Non-pigmented ciliary epithelial cell (primary cell): ENCODE results near the gene MORN4.
"Not testable (repeated sequence)": the region's sequence is repeated elsewhere in the genome, so short reads cannot be mapped to it uniquely, and the experiment has no call there.

Source experiments
- DNase-seq: peaks from one replicate; pipeline ENCODE4 v3.0.0-alpha.2; 2010; ENCODE audit warnings: low read depth

MORN4 gene

GRCh38 chr10:97597778-97598177 is 35.5 kb downstream of the MORN4 start:
- DNase-seq: no peak

- DNase-seq: peak; percentile 58
These were observed 36.9 kb downstream of the MORN4 start for GRCh38 chr10:97596101-97597082.

GRCh38 chr10:97593421-97593820 is 39.9 kb downstream of the MORN4 start:
- DNase-seq: no peak

- no peak for DNase-seq
These were observed 42.4 kb downstream of the MORN4 start for GRCh38 chr10:97590748-97591495.

- no peak for DNase-seq
These were observed 43.1 kb downstream of the MORN4 start for GRCh38 chr10:97590082-97590747.

GRCh38 chr10:97589479-97589878 is 43.8 kb downstream of the MORN4 start, which contains the start of gene C10orf62:
Gene C10orf62 (plus strand): TSS chr10:97589721. CDS start chr10:97589898, 177 bp downstream.
- DNase-seq: no peak

GRCh38 chr10:97587183-97587582 is 46.1 kb downstream of the MORN4 start:
- DNase-seq: no peak

- no peak for DNase-seq
These were observed 47.9 kb downstream of the MORN4 start for GRCh38 chr10:97585439-97585811.

GRCh38 chr10:97584798-97585438 is 48.4 kb downstream of the MORN4 start:
- DNase-seq: no peak

GRCh38 chr10:97584060-97584797 is 49.1 kb downstream of the MORN4 start, which contains the start of gene HOGA1:
Gene HOGA1 (plus strand): TSS chr10:97584389. CDS start chr10:97584704, 315 bp downstream.
- no peak for DNase-seq

GRCh38 chr10:97583476-97583875 is 49.8 kb downstream of the MORN4 start:
- DNase-seq: no peak

- no peak for DNase-seq
These were observed 51.1 kb downstream of the MORN4 start for GRCh38 chr10:97582169-97582568.

GRCh38 chr10:97580421-97581367 is 52.6 kb downstream of the MORN4 start:
- DNase-seq: no peak

GRCh38 chr10:97578171-97578844 is 55.0 kb downstream of the MORN4 start:
- DNase-seq: no peak

- DNase-seq: no peak
These were observed 55.6 kb downstream of the MORN4 start for GRCh38 chr10:97577701-97578100.

GRCh38 chr10:97576487-97576886 is 56.8 kb downstream of the MORN4 start:
- DNase-seq: not testable (repeated sequence)

- no peak for DNase-seq
These were observed 58.1 kb downstream of the MORN4 start for GRCh38 chr10:97575127-97575668.

- DNase-seq: no peak
These were observed 58.8 kb downstream of the MORN4 start for GRCh38 chr10:97574374-97575126.
